ENCODE results near the gene SYT13. TPM values are rescaled to one million over a fixed set of nuclear protein-coding genes. Genes with fewer than 3 reads are reported as not detected.

Gene SYT13
- total RNA-seq, 1 donor, result not detected

GRCh38 chr11:45275828-45276227 is 10.3 kb downstream of the SYT13 start:
- no peak overlapping the region for H3K4me3 ChIP-seq (ENCODE audit: low read depth, low read length)
- DNase-seq (ENCODE audit: low read depth), result peak; percentile 27
- no peak for TF ChIP-seq CTCF (IDR thresholded peaks at IDR 0.05; ENCODE audit: insufficient read depth, low read length)

- no peak overlapping the region for H3K4me3 ChIP-seq (ENCODE audit: low read depth, low read length)
- TF ChIP-seq CTCF (IDR thresholded peaks at IDR 0.05; ENCODE audit: insufficient read depth, low read length), result no peak
- DNase-seq (ENCODE audit: low read depth), result no peak
These were observed 11.9 kb downstream of the SYT13 start for GRCh38 chr11:45274206-45274605.

- no peak overlapping the region for H3K4me3 ChIP-seq (ENCODE audit: low read depth, low read length)
- DNase-seq (ENCODE audit: low read depth), result no peak
- no peak for TF ChIP-seq CTCF (IDR thresholded peaks at IDR 0.05; ENCODE audit: insufficient read depth, low read length)
These were observed 12.6 kb downstream of the SYT13 start for GRCh38 chr11:45273509-45273908.

GRCh38 chr11:45272701-45273100 is 13.4 kb downstream of the SYT13 start:
- H3K4me3 ChIP-seq (ENCODE audit: low read depth, low read length), result no peak overlapping the region
- no peak for DNase-seq (ENCODE audit: low read depth)
- TF ChIP-seq CTCF (IDR thresholded peaks at IDR 0.05; ENCODE audit: insufficient read depth, low read length), result no peak

GRCh38 chr11:45270946-45271716 is 15.0 kb downstream of the SYT13 start:
- TF ChIP-seq CTCF (IDR thresholded peaks at IDR 0.05; ENCODE audit: insufficient read depth, low read length), result no peak
- H3K4me3 ChIP-seq (ENCODE audit: low read depth, low read length), result no peak overlapping the region
- no peak for DNase-seq (ENCODE audit: low read depth)

GRCh38 chr11:45269678-45270077 is 16.5 kb downstream of the SYT13 start:
- no peak for TF ChIP-seq CTCF (IDR thresholded peaks at IDR 0.05; ENCODE audit: insufficient read depth, low read length)
- no peak overlapping the region for H3K4me3 ChIP-seq (ENCODE audit: low read depth, low read length)
- no peak for DNase-seq (ENCODE audit: low read depth)

Measured in fibroblast of the aortic adventitia (primary cell).